Endothelial cell of umbilical vein (primary cell): Measurements from ENCODE around the gene GFOD1. TPM values are rescaled to one million over a fixed set of nuclear protein-coding genes. Genes with fewer than 3 reads are reported as not detected.

Experiments
- BruUV-seq: library from RNA; stranded (reverse); fragments of 400-500 nt; replicated peaks from 2 replicates; lab custom pipeline; 2021; lab: Mats Ljungman, UMichigan
- CTCF ChIA-PET: fragments of 300-600, 350-600 bp; sonication (Branson Sonifier 250); formaldehyde crosslinking; loops from one replicate; lab custom pipeline; 2021; ENCODE audit warnings: antibody characterized with exemption, inconsistent platforms; lab: Charles Lee
- POLR2A ChIA-PET: fragments of 300-600, 350-600 bp; sonication (Branson Sonifier 250); formaldehyde crosslinking; loops from one replicate; lab custom pipeline; 2021; ENCODE audit warnings: antibody characterized with exemption, inconsistent platforms; lab: Charles Lee
- DNase-seq: peaks from one replicate; pipeline ENCODE4 v3.0.0-alpha.2; 2011; ENCODE audit warnings: low read depth, low spot score
- FAIRE-seq: peaks from 2 replicates; lab custom pipeline; 2011; peaks lifted over from hg19 to GRCh38; lab: Jason Lieb, UNC
- H2AFZ ChIP-seq: 2 replicates; pipeline ENCODE4 v1.6.0; 2012; ENCODE audit warnings: low read depth, low read length, control low read depth, inconsistent platforms
- H3K27ac ChIP-seq: 2 replicates; pipeline ENCODE4 v1.5.1; 2011; ENCODE audit warnings: low read depth, mild to moderate bottlenecking, control low read depth, low read length, moderate library complexity; ENCODE audit not compliant: insufficient read depth
- H3K27me3 ChIP-seq, 2 experiments: 2 replicates each; pipeline versions ENCODE4 v1.6.0 to v1.6.1; 2011; ENCODE audit warnings: low read length in 2 of 2, mixed read lengths in 1 of 2; ENCODE audit not compliant: control insufficient read depth in 2 of 2, insufficient read depth in 2 of 2
- H3K36me3 ChIP-seq, 2 experiments: 2 replicates in 1 of 2; 3 replicates in 1 of 2; pipeline ENCODE4 v1.5.1; 2011; ENCODE audit warnings: low read length in 2 of 2, mild to moderate bottlenecking in 1 of 2, moderate library complexity in 1 of 2; ENCODE audit not compliant: control insufficient read depth in 2 of 2, insufficient read depth in 2 of 2; ENCODE audit errors: extremely low read depth in 1 of 2
- H3K4me1 ChIP-seq: 3 replicates; pipeline ENCODE4 v1.5.1; 2011; ENCODE audit warnings: mild to moderate bottlenecking, low read length; ENCODE audit not compliant: control insufficient read depth, insufficient read depth; ENCODE audit errors: extremely low read depth
- H3K4me2 ChIP-seq: 2 replicates; pipeline ENCODE4 v1.6.1; 2011; ENCODE audit warnings: low read length, control low read depth, mixed read lengths; ENCODE audit not compliant: insufficient read depth
- H3K4me3 ChIP-seq, 3 experiments: fragments of 200-600 bp in 1 of 3; sonication (generic), shearing (Covaris generic) in 1 of 3; replicated peaks in 1 of 3; 2 replicates each; pipeline ENCODE4 v1.5.1; 2011 to 2016; ENCODE audit warnings: control low read depth in 3 of 3, low read length in 3 of 3, mild to moderate bottlenecking in 2 of 3, inconsistent platforms in 1 of 3, low read depth in 1 of 3, moderate library complexity in 1 of 3; ENCODE audit not compliant: insufficient read depth in 1 of 3
- H3K79me2 ChIP-seq: 2 replicates; pipeline ENCODE4 v1.6.0; 2012; ENCODE audit warnings: low read length, inconsistent platforms; ENCODE audit not compliant: control insufficient read depth, insufficient read depth
- H3K9ac ChIP-seq: replicated peaks from 2 replicates; pipeline ENCODE3; 2011; ENCODE audit warnings: low read length, control low read depth; ENCODE audit not compliant: insufficient read depth; ENCODE audit errors: extremely low read depth
- H3K9me1 ChIP-seq: replicated peaks from 3 replicates; pipeline ENCODE4 v1.6.0; 2011; ENCODE audit warnings: mild to moderate bottlenecking, low read length; ENCODE audit not compliant: control insufficient read depth, insufficient read depth; ENCODE audit errors: extremely low read depth
- H3K9me3 ChIP-seq: replicated peaks from 2 replicates; pipeline ENCODE4 v1.5.1; 2012; ENCODE audit warnings: low read length, inconsistent platforms; ENCODE audit not compliant: control insufficient read depth, insufficient read depth
- H4K20me1 ChIP-seq: replicated peaks from 2 replicates; pipeline ENCODE3; 2011; ENCODE audit warnings: mild to moderate bottlenecking, low read length; ENCODE audit not compliant: control insufficient read depth, insufficient read depth; ENCODE audit errors: extremely low read depth
- CTCF ChIP-seq, 2 donors: IDR thresholded peaks; 1 replicate in 1 of 2; 2 replicates in 1 of 2; pipeline ENCODE4 v1.5.1; 2011; ENCODE audit warnings: low read length in 2 of 2, mild to moderate bottlenecking in 2 of 2, moderate library complexity in 2 of 2, control low read depth in 1 of 2, inconsistent platforms in 1 of 2, low read depth in 1 of 2; ENCODE audit not compliant: insufficient read depth in 1 of 2; ENCODE audit errors: extremely low read depth in 1 of 2
- EZH2 ChIP-seq: IDR thresholded peaks from 2 replicates; pipeline ENCODE4 v1.6.1; 2012; ENCODE audit warnings: borderline replicate concordance, low read depth, mild to moderate bottlenecking, moderate library complexity, low read length, inconsistent platforms; ENCODE audit not compliant: severe bottlenecking
- FOS ChIP-seq: IDR thresholded peaks from 2 replicates; pipeline ENCODE4 v1.6.1; 2011; ENCODE audit warnings: mild to moderate bottlenecking, low read length, moderate library complexity, borderline replicate concordance; ENCODE audit not compliant: insufficient read depth
- GATA2 ChIP-seq: IDR thresholded peaks from 2 replicates; pipeline ENCODE4 v1.7.0; 2011; ENCODE audit warnings: low read depth, mild to moderate bottlenecking, moderate library complexity, mixed read lengths, low read length; ENCODE audit not compliant: insufficient read length, insufficient read depth
- JUN ChIP-seq: IDR thresholded peaks from 2 replicates; pipeline ENCODE4 v1.6.1; 2011; ENCODE audit warnings: borderline replicate concordance, low read depth; ENCODE audit not compliant: insufficient read length, insufficient read depth
- POLR2A ChIP-seq: IDR thresholded peaks from 2 replicates; pipeline ENCODE4 v1.6.1; 2012; ENCODE audit warnings: low read depth, mild to moderate bottlenecking, control low read depth, low read length
- POLR2AphosphoS5 ChIP-seq: IDR thresholded peaks from 2 replicates; pipeline ENCODE4 v1.6.1; 2012; ENCODE audit warnings: low read depth, mild to moderate bottlenecking, control low read depth, low read length, moderate library complexity; ENCODE audit not compliant: insufficient read depth
- dilution Hi-C: fragments of 300-500 bp; cut with MboI; formaldehyde crosslinking; loops from one replicate; pipeline ENCODE4 v1.15.0; 2019; ENCODE audit warnings: low sequenced_read_pairs; ENCODE audit not compliant: extremely low pct_ligation_motif_present
- intact Hi-C: fragments of 100-400 bp; cut with micrococcal nuclease; formaldehyde crosslinking; loops from one replicate; pipeline ENCODE4 v1.10.0; 2022
- polyA plus RNA-seq, 4 experiments: library from polyadenylated mRNA; depleted of rRNA in 3 of 4; stranded (reverse) in 3 of 4; unstranded in 1 of 4; fragments of >200 nt; gene quantifications; 2 replicates each; pipeline versions ENCODE4 v1.2.1 to v1.2.3, GENCODE V29; 2011 to 2012; ENCODE audit warnings: missing spikeins in 1 of 4
- total RNA-seq: library from RNA; stranded (reverse); gene quantifications from 2 replicates; pipeline ENCODE4 v1.2.3, GENCODE V29; 2021

GFOD1 gene
- total and polyA plus RNA-seq, 2 donors (not counting 3 experiments of a cell fraction or from before 2014, with no cell fraction given): 12.1 to 24.1 TPM

DNA sequence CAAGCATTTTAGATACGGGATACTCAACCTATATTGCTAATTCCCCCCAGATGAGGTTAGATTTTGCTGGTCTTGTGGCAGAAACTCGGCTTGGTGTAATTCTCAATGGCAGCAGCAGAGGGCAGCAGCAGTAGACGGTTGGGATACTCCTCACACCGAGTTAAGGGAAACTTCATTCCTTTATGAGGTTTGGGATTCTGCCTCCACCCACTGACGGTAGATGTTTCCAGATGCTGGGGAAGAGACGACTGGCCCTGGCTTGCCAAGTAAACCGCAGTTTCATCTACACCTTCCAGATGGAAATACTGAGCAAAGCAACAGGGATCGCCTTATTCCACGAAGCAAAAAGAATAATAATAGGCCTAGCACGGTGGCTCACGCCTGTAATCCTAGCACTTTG, 150.8 kb downstream of the GFOD1 start:
- H3K4me3 ChIP-seq: no peak overlapping the region
- TF ChIP-seq CTCF (IDR thresholded peaks at IDR 0.05; ENCODE audit: extremely low read depth in 1 of 2, insufficient read depth in 1 of 2, low read depth in 1 of 2, low read length in 2 of 2): peak; percentile 82 to 85
- no peak for TF ChIP-seq POLR2AphosphoS5
- POLR2A ChIA-PET: no interaction called here
- H3K9me1 ChIP-seq: no peaks in the 10 kb centered on the region
- dilution Hi-C loops: loop anchor here (25.0 kb wide), 1 partner anchor 226 kb away; the partner anchor contains the start of gene SIRT5
- peaks cover 13% of the 10 kb centered on the region for H3K4me1 ChIP-seq
- CTCF ChIA-PET: interaction anchor here (1.0 to 3.4 kb wide), 6 partner anchors 147 to 288 kb away, joined by 3 to 30 read pairs (median 6); partner anchors contain the start of gene SIRT5
- H3K27me3 ChIP-seq: no peaks in the 10 kb centered on the region
- H3K27ac ChIP-seq: no peak overlapping the region
- H3K9ac ChIP-seq: no peak overlapping the region
- no peak overlapping the region for H3K4me2 ChIP-seq
- DNase-seq (peak; percentile 85), FAIRE-seq (peak; percentile 83)
- H4K20me1 ChIP-seq: no peaks in the 10 kb centered on the region
- H3K9me3 ChIP-seq: no peaks in the 10 kb centered on the region
- no peaks in the 10 kb centered on the region for H3K36me3 ChIP-seq
- BruUV-seq: no TSS peak
- intact Hi-C loops: loop anchor here (1.0 to 5.0 kb wide), 10 partner anchors 18 to 731 kb away; partner anchors contain the start of genes GFOD1, NOL7 and SIRT5
- H2AFZ ChIP-seq: no peak overlapping the region
- no peaks in the 10 kb centered on the region for H3K79me2 ChIP-seq

- Histone ChIP-seq H3K4me3 (no peak overlapping the region), H3K27ac (peak overlapping the region; percentile 6), H2AFZ (peak overlapping the region; percentile 34), H3K27me3 (no peaks in the 10 kb centered on the region), H3K9me1 (no peaks in the 10 kb centered on the region), H3K4me1 (peaks cover 13% of the 10 kb centered on the region), H4K20me1 (no peaks in the 10 kb centered on the region), H3K9ac (no peak overlapping the region), H3K9me3 (no peaks in the 10 kb centered on the region), H3K79me2 (no peaks in the 10 kb centered on the region), H3K36me3 (no peaks in the 10 kb centered on the region), H3K4me2 (no peak overlapping the region)
- dilution Hi-C loops: loop anchor here (25.0 kb wide), 1 partner anchor 227 kb away; the partner anchor contains the start of gene SIRT5
- peak; percentile 84 for FAIRE-seq
- DNase-seq: peak; percentile 89
- ChIA-PET CTCF (interaction anchor here (0.8 to 3.3 kb wide), 17 partner anchors 18 to 423 kb away, joined by 3 to 37 read pairs (median 6); partner anchors contain the start of genes GFOD1, NOL7 and SIRT5), POLR2A (interaction anchor here (0.6 to 1.4 kb wide), 7 partner anchors 14 to 240 kb away, joined by 3 to 7 read pairs (median 3); partner anchors contain the start of genes GFOD1 and SIRT5)
- intact Hi-C loops: loop anchor here (5.0 kb wide), 2 partner anchors 698 to 732 kb away; no protein-coding TSS in a partner anchor
- BruUV-seq: no TSS peak
- peak; percentile 51 for TF ChIP-seq JUN
- peak; percentile 60 for TF ChIP-seq POLR2AphosphoS5
- TF ChIP-seq EZH2: no peak
- peak; percentile 93 for TF ChIP-seq GATA2
- TF ChIP-seq FOS: peak; percentile 87
- TF ChIP-seq POLR2A: peak; percentile 29
Observed at GRCh38 chr6:13334953-13335352, 152.4 kb downstream of the GFOD1 start.
